Neuronal stem cell (in vitro differentiated cells): ENCODE measurements around the gene PLEKHD1.

Experiments
- DNase-seq: peaks from one replicate; pipeline ENCODE4 v3.0.0-alpha.2; 2013; ENCODE audit warnings: low spot score
- H2AFZ ChIP-seq: one replicate; pipeline ENCODE4 v1.6.1; 2013; ENCODE audit warnings: mild to moderate bottlenecking, low read length, inconsistent platforms
- H2AK5ac ChIP-seq: 2 replicates; pipeline ENCODE4 v1.6.1; 2013; ENCODE audit warnings: low read depth, mild to moderate bottlenecking, inconsistent platforms, low read length, moderate library complexity, mixed read lengths
- H2BK120ac ChIP-seq: 2 replicates; pipeline ENCODE4 v1.6.1; 2013; ENCODE audit warnings: low read depth, mild to moderate bottlenecking, inconsistent platforms, low read length, moderate library complexity, mixed read lengths
- H2BK12ac ChIP-seq: one replicate; pipeline ENCODE4 v1.6.1; 2013; ENCODE audit warnings: low read length, inconsistent platforms
- H2BK15ac ChIP-seq: 2 replicates; pipeline ENCODE4 v1.6.1; 2013; ENCODE audit warnings: mild to moderate bottlenecking, low read length, inconsistent platforms, mixed read lengths
- H2BK5ac ChIP-seq: one replicate; pipeline ENCODE4 v1.6.1; 2013; ENCODE audit warnings: inconsistent platforms, mild to moderate bottlenecking, low read length, moderate library complexity
- H3K14ac ChIP-seq: one replicate; pipeline ENCODE4 v1.6.1; 2013; ENCODE audit warnings: low read length, inconsistent platforms
- H3K18ac ChIP-seq: 2 replicates; pipeline ENCODE4 v1.6.1; 2013; ENCODE audit warnings: low read length, inconsistent platforms
- H3K23ac ChIP-seq: 2 replicates; pipeline ENCODE4 v1.6.1; 2013; ENCODE audit warnings: low read depth, mild to moderate bottlenecking, mixed read lengths, low read length, inconsistent platforms; ENCODE audit not compliant: poor library complexity
- H3K27ac ChIP-seq: replicated peaks from 3 replicates; pipeline ENCODE4 v1.5.1; 2013; ENCODE audit warnings: low read length, inconsistent platforms
- H3K27me3 ChIP-seq, 3 experiments: 2 replicates each; pipeline ENCODE4 v1.6.1; 2013; ENCODE audit warnings: low read length in 3 of 3, mild to moderate bottlenecking in 2 of 3, inconsistent platforms in 1 of 3, low read depth in 1 of 3, mixed read lengths in 1 of 3, moderate library complexity in 1 of 3; ENCODE audit not compliant: control insufficient read depth in 3 of 3, insufficient read depth in 3 of 3
- H3K36me3 ChIP-seq, 2 donors: replicated peaks in 1 of 2; 2 replicates each; pipeline ENCODE4 v1.6.1; 2013; ENCODE audit warnings: low read length in 2 of 2; ENCODE audit not compliant: control insufficient read depth in 2 of 2, insufficient read depth in 2 of 2
- H3K4ac ChIP-seq: 2 replicates; pipeline ENCODE4 v1.6.1; 2013; ENCODE audit warnings: inconsistent platforms, mild to moderate bottlenecking, low read length, moderate library complexity
- H3K4me1 ChIP-seq, 2 donors: 1 replicate in 1 of 2; 2 replicates in 1 of 2; pipeline ENCODE4 v1.6.1; 2013; ENCODE audit warnings: low read length in 2 of 2, low read depth in 1 of 2; ENCODE audit not compliant: control insufficient read depth in 2 of 2, insufficient read depth in 1 of 2
- H3K4me2 ChIP-seq: one replicate; pipeline ENCODE4 v1.6.1; 2013; ENCODE audit warnings: mild to moderate bottlenecking, low read length, inconsistent platforms; ENCODE audit not compliant: insufficient read depth, poor library complexity, severe bottlenecking
- H3K4me3 ChIP-seq, 2 donors: 2 replicates each; pipeline ENCODE4 v1.5.1; 2013; ENCODE audit warnings: low read length in 2 of 2, mild to moderate bottlenecking in 2 of 2, inconsistent platforms in 1 of 2, moderate library complexity in 1 of 2
- H3K79me1 ChIP-seq: one replicate; pipeline ENCODE4 v1.6.1; 2013; ENCODE audit warnings: low read depth, mild to moderate bottlenecking, inconsistent platforms, low read length, moderate library complexity
- H3K9ac ChIP-seq: one replicate; pipeline ENCODE4 v1.6.1; 2013; ENCODE audit warnings: mild to moderate bottlenecking, low read depth, low read length, inconsistent platforms; ENCODE audit not compliant: poor library complexity
- H3K9me3 ChIP-seq, 2 donors: replicated peaks in 1 of 2; 2 replicates each; pipeline versions ENCODE3 to v1.6.1; 2013; ENCODE audit warnings: low read length in 2 of 2, mild to moderate bottlenecking in 2 of 2, inconsistent platforms in 1 of 2, low read depth in 1 of 2, mixed read lengths in 1 of 2, moderate library complexity in 1 of 2; ENCODE audit not compliant: control insufficient read depth in 2 of 2, insufficient read depth in 1 of 2
- H4K8ac ChIP-seq: one replicate; pipeline ENCODE4 v1.6.1; 2013; ENCODE audit warnings: low read depth, mild to moderate bottlenecking, inconsistent platforms, low read length, moderate library complexity
- H4K91ac ChIP-seq: one replicate; pipeline ENCODE4 v1.6.1; 2013; ENCODE audit warnings: low read length, low read depth, mild to moderate bottlenecking, inconsistent platforms; ENCODE audit not compliant: poor library complexity
- WGBS, 2 donors: extraction: QIAGEN DNeasy Blood & Tissue Kit; methylation state at CpG; one replicate each; pipeline ENCODE4 v1.1.7; 2013; ENCODE audit warnings: missing lambda C conversion rate in 2 of 2, mixed read lengths in 1 of 2; ENCODE audit not compliant: insufficient read length in 2 of 2, insufficient replicate concordance in 1 of 2; ENCODE audit errors: extremely low coverage in 2 of 2; 5-methylcytosine and 5-hydroxymethylcytosine counted together

Gene PLEKHD1

GRCh38 chr14:69542311-69542710, 57.8 kb downstream of the PLEKHD1 start:
- no peak overlapping the region for H3K9ac ChIP-seq
- no peak overlapping the region for H3K23ac ChIP-seq
- H3K27me3 ChIP-seq = no peaks in the 10 kb centered on the region
- no peak overlapping the region for H2BK120ac ChIP-seq
- no peak overlapping the region for H2BK5ac ChIP-seq
- no peak for DNase-seq
- no peak overlapping the region for H3K4me2 ChIP-seq
- no peak overlapping the region for H4K8ac ChIP-seq
- H2AK5ac ChIP-seq = no peak overlapping the region
- H3K79me1 ChIP-seq = no peaks in the 10 kb centered on the region
- no peak overlapping the region for H2BK15ac ChIP-seq
- H3K18ac ChIP-seq = no peak overlapping the region
- H3K4ac ChIP-seq = no peak overlapping the region
- no peak overlapping the region for H4K91ac ChIP-seq
- H3K9me3 ChIP-seq = peaks cover 0 to 2% of the 10 kb centered on the region in 2 donors
- WGBS, 2 donors = no CpG with 5 or more reads among the region's 2 CpGs
- no peak overlapping the region for H3K14ac ChIP-seq
- peaks cover 7 to 18% of the 10 kb centered on the region in 2 donors for H3K4me1 ChIP-seq
- no peak overlapping the region for H3K27ac ChIP-seq
- H3K36me3 ChIP-seq = no peaks in the 10 kb centered on the region
- H2BK12ac ChIP-seq = no peak overlapping the region
- no peak overlapping the region for H3K4me3 ChIP-seq
- peak overlapping the region; percentile 17 for H2AFZ ChIP-seq

GRCh38 chr14:69543341-69544115, 59.0 kb downstream of the PLEKHD1 start:
- H3K4me1 ChIP-seq = peaks cover 10 to 18% of the 10 kb centered on the region in 2 donors
- no peak overlapping the region for H2BK120ac ChIP-seq
- H3K14ac ChIP-seq = no peak overlapping the region
- no peak overlapping the region for H2AK5ac ChIP-seq
- H2AFZ ChIP-seq = peak overlapping the region; percentile 17
- H3K79me1 ChIP-seq = no peaks in the 10 kb centered on the region
- peak overlapping the region; percentile 55 for H3K18ac ChIP-seq
- H3K9me3 ChIP-seq = peaks cover 0 to 2% of the 10 kb centered on the region in 2 donors
- H2BK12ac ChIP-seq = no peak overlapping the region
- no CpG with 5 or more reads among the region's 12 CpGs for WGBS, 2 donors
- no peak overlapping the region for H2BK15ac ChIP-seq
- no peak overlapping the region for H3K27ac ChIP-seq
- H2BK5ac ChIP-seq = no peak overlapping the region
- no peak overlapping the region for H3K9ac ChIP-seq
- H3K27me3 ChIP-seq = no peaks in the 10 kb centered on the region
- H3K4me3 ChIP-seq = no peak overlapping the region
- H3K4me2 ChIP-seq = no peak overlapping the region
- H4K91ac ChIP-seq = no peak overlapping the region
- no peak overlapping the region for H4K8ac ChIP-seq
- no peak overlapping the region for H3K4ac ChIP-seq
- no peak for DNase-seq
- H3K23ac ChIP-seq = no peak overlapping the region
- no peaks in the 10 kb centered on the region for H3K36me3 ChIP-seq

GRCh38 chr14:69547701-69548348, 63.3 kb downstream of the PLEKHD1 start:
- Histone ChIP-seq H3K4me1 (peaks cover 11 to 25% of the 10 kb centered on the region in 2 donors), H2BK5ac (peak overlapping the region; percentile 42), H3K14ac (no peak overlapping the region), H3K18ac (peak overlapping the region; percentile 99), H3K27me3 (no peaks in the 10 kb centered on the region), H3K4me2 (peak overlapping the region; percentile 92), H4K8ac (no peak overlapping the region), H2AK5ac (peak overlapping the region; percentile 66), H2BK120ac (peak overlapping the region; percentile 18), H2BK15ac (no peak overlapping the region), H2BK12ac (peak overlapping the region; percentile 91), H3K23ac (peak overlapping the region; percentile 80), H3K79me1 (no peaks in the 10 kb centered on the region), H3K4me3 (peak overlapping the region in 1 of 2 donors; percentile 77), H3K9ac (peak overlapping the region; percentile 94), H3K36me3 (no peaks in the 10 kb centered on the region), H3K4ac (peak overlapping the region; percentile 70), H2AFZ (peak overlapping the region; percentile 82), H4K91ac (peak overlapping the region; percentile 93), H3K27ac (peak overlapping the region; percentile 71), H3K9me3 (peaks cover 0 to 2% of the 10 kb centered on the region in 2 donors)
- WGBS, 2 donors = no CpG with 5 or more reads among the region's 46 CpGs
- DNase-seq = peak; percentile 66

- no peak overlapping the region for H2BK5ac ChIP-seq
- no peaks in the 10 kb centered on the region for H3K79me1 ChIP-seq
- no peak overlapping the region for H3K23ac ChIP-seq
- H3K18ac ChIP-seq = peak overlapping the region; percentile 66
- H3K4me1 ChIP-seq = peaks cover 10 to 22% of the 10 kb centered on the region in 2 donors
- DNase-seq = no peak
- H2BK12ac ChIP-seq = no peak overlapping the region
- no peaks in the 10 kb centered on the region for H3K36me3 ChIP-seq
- H2BK120ac ChIP-seq = no peak overlapping the region
- H2AFZ ChIP-seq = no peak overlapping the region
- H3K9ac ChIP-seq = no peak overlapping the region
- peak overlapping the region; percentile 9 for H3K14ac ChIP-seq
- H4K8ac ChIP-seq = no peak overlapping the region
- H4K91ac ChIP-seq = no peak overlapping the region
- H2AK5ac ChIP-seq = no peak overlapping the region
- H3K27me3 ChIP-seq = no peaks in the 10 kb centered on the region
- no peak overlapping the region for H3K4me2 ChIP-seq
- H2BK15ac ChIP-seq = no peak overlapping the region
- H3K4ac ChIP-seq = no peak overlapping the region
- WGBS, 2 donors = no CpG with 5 or more reads among the region's 8 CpGs
- peaks cover 0 to 2% of the 10 kb centered on the region in 2 donors for H3K9me3 ChIP-seq
- H3K4me3 ChIP-seq = no peak overlapping the region
- no peak overlapping the region for H3K27ac ChIP-seq
These were observed 64.0 kb downstream of the PLEKHD1 start for GRCh38 chr14:69548566-69548965.
